NB4 (cell line): Measurements from ENCODE around the gene KISS1R.

ENCODE experiments used
- DNase-seq: peaks from one replicate; pipeline ENCODE4 v3.0.0; 2010; ENCODE audit warnings: low read depth
- H3K4me3 ChIP-seq: one replicate; pipeline ENCODE4 v1.5.1; 2011; ENCODE audit warnings: mild to moderate bottlenecking, low read depth, low read length, moderate library complexity
- CTCF ChIP-seq: IDR thresholded peaks from one replicate; pipeline ENCODE4 v1.5.1; 2012; ENCODE audit warnings: low read depth, low read length
- MAX ChIP-seq: IDR thresholded peaks from 2 replicates; pipeline ENCODE4 v1.6.1; 2011; ENCODE audit warnings: low read depth, low read length
- MYC ChIP-seq: IDR thresholded peaks from 2 replicates; pipeline ENCODE4 v1.6.1; 2011; ENCODE audit warnings: low read depth, low read length
- POLR2A ChIP-seq: IDR thresholded peaks from 2 replicates; pipeline ENCODE4 v1.6.1; 2011; ENCODE audit warnings: mild to moderate bottlenecking; ENCODE audit not compliant: insufficient read length; ENCODE audit errors: extremely low read depth

The KISS1R gene

GRCh38 chr19:948842-949496, 31.8 kb downstream of the KISS1R start:
- H3K4me3 ChIP-seq: no peak overlapping the region
- no peak for TF ChIP-seq MYC
- no peak for TF ChIP-seq POLR2A
- no peak for TF ChIP-seq MAX
- no peak for TF ChIP-seq CTCF
- DNase-seq: no peak

- no peak for DNase-seq
- no peak for TF ChIP-seq POLR2A
- TF ChIP-seq CTCF: no peak
- no peak for TF ChIP-seq MAX
- no peak for TF ChIP-seq MYC
- no peak overlapping the region for H3K4me3 ChIP-seq
Observed at GRCh38 chr19:950352-951066, 33.4 kb downstream of the KISS1R start.

GRCh38 chr19:952049-952679, 35.0 kb downstream of the KISS1R start:
- no peak overlapping the region for H3K4me3 ChIP-seq
- no peak for TF ChIP-seq MAX
- no peak for TF ChIP-seq CTCF
- TF ChIP-seq MYC: no peak
- no peak for TF ChIP-seq POLR2A
- DNase-seq: no peak

GRCh38 chr19:952680-953444, 35.7 kb downstream of the KISS1R start:
- TF ChIP-seq MYC (no peak), POLR2A (no peak), MAX (no peak), CTCF (no peak)
- peak; percentile 66 for DNase-seq
- H3K4me3 ChIP-seq: no peak overlapping the region

GRCh38 chr19:953445-954271, 36.5 kb downstream of the KISS1R start:
- DNase-seq: no peak
- no peak overlapping the region for H3K4me3 ChIP-seq
- no peak for TF ChIP-seq MAX
- no peak for TF ChIP-seq CTCF
- no peak for TF ChIP-seq POLR2A
- no peak for TF ChIP-seq MYC
